Mucosa of rectum (tissue), 2 donors: ENCODE results near the gene ENTPD7.

Experiments
- H3K27ac ChIP-seq, 2 donors: one replicate each; pipeline ENCODE4 v1.7.0; 2013; ENCODE audit warnings: inconsistent platforms in 2 of 2, low read depth in 2 of 2, low read length in 2 of 2
- H3K27me3 ChIP-seq, 2 donors: one replicate each; pipeline ENCODE4 v1.7.0; 2013; ENCODE audit warnings: low read length in 2 of 2; ENCODE audit not compliant: control insufficient read depth in 2 of 2, insufficient read depth in 2 of 2
- H3K36me3 ChIP-seq, 2 donors: one replicate each; pipeline ENCODE4 v1.7.0; 2013; ENCODE audit warnings: low read length in 2 of 2; ENCODE audit not compliant: control insufficient read depth in 2 of 2, insufficient read depth in 2 of 2
- H3K4me1 ChIP-seq, 2 donors: one replicate each; pipeline ENCODE4 v1.7.0; 2013; ENCODE audit warnings: low read length in 2 of 2, mild to moderate bottlenecking in 1 of 2; ENCODE audit not compliant: control insufficient read depth in 2 of 2, insufficient read depth in 2 of 2
- H3K4me3 ChIP-seq, 2 donors: one replicate each; pipeline ENCODE4 v1.7.0; 2013; ENCODE audit warnings: low read length in 2 of 2
- H3K9ac ChIP-seq, 2 donors: one replicate each; pipeline ENCODE4 v1.7.0; 2013; ENCODE audit warnings: low read length in 2 of 2, low read depth in 1 of 2, mild to moderate bottlenecking in 1 of 2
- H3K9me3 ChIP-seq, 2 donors: one replicate each; pipeline ENCODE4 v1.7.0; 2013; ENCODE audit warnings: low read length in 2 of 2; ENCODE audit not compliant: control insufficient read depth in 2 of 2
- donor health status: healthy.
- donor health status: Normal muscosa, but diverticular disease.

ENTPD7 gene

DNA sequence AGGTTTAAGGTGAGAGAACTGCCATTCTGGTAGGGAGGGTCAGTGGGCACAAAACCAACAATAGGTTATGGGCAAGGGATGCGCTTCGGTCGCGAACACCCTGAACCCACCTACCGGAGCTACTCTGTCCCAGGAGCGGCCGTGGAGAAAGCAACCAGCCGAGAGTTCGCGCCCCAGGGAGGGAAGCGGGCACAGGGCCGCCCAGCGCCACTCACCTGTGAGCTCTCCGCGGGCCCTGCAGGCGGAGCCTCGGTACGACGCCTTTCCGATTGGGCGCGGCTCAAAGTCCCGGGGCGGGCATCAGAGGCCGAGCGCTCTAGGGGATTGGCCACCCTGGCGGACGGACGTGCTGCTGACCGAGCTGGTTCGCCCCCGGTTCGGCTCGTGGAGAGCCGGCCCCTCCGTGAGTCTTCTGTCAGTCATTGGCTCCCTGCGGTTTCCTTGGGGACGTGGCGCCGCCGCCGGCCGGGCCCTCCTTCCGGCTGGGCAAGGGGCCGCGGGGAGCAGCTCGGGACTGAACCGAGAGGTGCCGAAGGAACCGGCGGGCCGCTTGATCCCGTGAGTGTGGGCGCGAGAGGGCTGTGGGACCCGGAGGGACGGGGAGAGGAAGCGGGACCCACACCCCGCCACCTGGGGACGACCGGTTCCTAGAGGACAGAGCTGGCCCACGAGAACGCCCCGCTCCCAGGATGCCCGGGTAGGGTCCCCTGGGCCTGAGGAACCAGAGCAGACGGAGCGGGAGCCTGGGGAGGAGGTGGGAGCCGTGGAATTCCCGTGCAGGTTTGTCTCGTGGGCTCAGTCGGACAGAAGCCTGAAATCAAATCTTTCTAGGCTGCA, at the start of gene ENTPD7:
ENTPD7 (plus strand) TSS at position 479 of the 837 bp plus-strand sequence. CDS start 448 bp downstream, outside the sequence.
- Histone ChIP-seq H3K27me3 (no peaks in the 10 kb centered on the region), H3K4me1 (peaks cover 3 to 16% of the 10 kb centered on the region in 2 donors), H3K27ac (peak within 1 kb of the TSS; percentile 43 to 74)

GRCh38 chr10:99610221-99610620, 49.1 kb upstream of the ENTPD7 start:
- Histone ChIP-seq H3K4me3 (no peak overlapping the region), H3K9ac (no peak overlapping the region), H3K36me3 (peaks cover 27 to 33% of the 10 kb centered on the region in 2 donors), H3K27ac (no peak overlapping the region), H3K9me3 (no peaks in the 10 kb centered on the region), H3K4me1 (no peaks in the 10 kb centered on the region), H3K27me3 (no peaks in the 10 kb centered on the region)

More for the DNA sequence above, at the start of gene ENTPD7:
- Histone ChIP-seq H3K4me3 (peak within 1 kb of the TSS; percentile 89 to 99), H3K9me3 (no peaks in the 10 kb centered on the region), H3K9ac (peak within 1 kb of the TSS; percentile 76 to 91), H3K36me3 (peaks cover 2 to 4% of the 10 kb centered on the region in 2 donors)

GRCh38 chr10:99611326-99611725, 48.0 kb upstream of the ENTPD7 start:
- H3K27ac ChIP-seq: no peak overlapping the region
- H3K4me1 ChIP-seq: no peaks in the 10 kb centered on the region
- H3K4me3 ChIP-seq: no peak overlapping the region
- H3K9ac ChIP-seq: no peak overlapping the region
- no peaks in the 10 kb centered on the region for H3K9me3 ChIP-seq
- no peaks in the 10 kb centered on the region for H3K27me3 ChIP-seq
- H3K36me3 ChIP-seq: peaks cover 27 to 38% of the 10 kb centered on the region in 2 donors

DNA sequence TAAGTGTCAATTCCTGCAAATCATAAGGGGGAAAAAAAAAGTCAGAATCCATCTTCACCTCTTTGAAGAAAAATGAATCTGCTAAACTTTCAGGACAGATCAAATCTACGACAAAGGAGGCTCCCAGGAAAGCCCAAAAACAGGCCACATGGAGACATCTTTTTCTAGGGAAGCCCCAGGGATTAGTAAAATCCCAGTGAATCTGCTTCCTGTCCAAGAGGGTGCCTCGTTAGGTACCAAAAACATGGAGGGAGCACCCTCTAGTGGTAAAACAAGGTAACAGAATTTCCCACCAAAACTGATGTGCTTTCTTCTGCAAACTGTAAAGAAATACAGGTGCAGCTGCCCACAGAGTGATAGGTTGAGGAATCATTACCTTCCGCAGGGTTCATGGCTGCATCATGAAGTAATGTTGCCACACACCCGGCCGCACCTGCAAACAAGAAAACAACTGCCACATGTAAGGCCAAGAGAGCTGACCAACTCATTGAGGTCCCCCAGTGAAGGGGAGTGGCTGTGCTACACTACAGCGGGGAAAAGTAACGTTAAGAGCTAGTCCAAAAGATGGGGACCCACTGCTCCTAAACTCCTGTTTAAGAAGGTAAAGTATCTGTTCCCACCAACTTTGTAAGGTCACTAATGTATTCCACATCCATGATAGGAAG, 47.0 kb upstream of the ENTPD7 start:
- Histone ChIP-seq H3K4me3 (no peak overlapping the region), H3K9ac (no peak overlapping the region), H3K9me3 (no peaks in the 10 kb centered on the region), H3K4me1 (peaks cover 0 to 7% of the 10 kb centered on the region in 2 donors), H3K27ac (no peak overlapping the region), H3K27me3 (no peaks in the 10 kb centered on the region), H3K36me3 (peaks cover 27 to 38% of the 10 kb centered on the region in 2 donors)

DNA sequence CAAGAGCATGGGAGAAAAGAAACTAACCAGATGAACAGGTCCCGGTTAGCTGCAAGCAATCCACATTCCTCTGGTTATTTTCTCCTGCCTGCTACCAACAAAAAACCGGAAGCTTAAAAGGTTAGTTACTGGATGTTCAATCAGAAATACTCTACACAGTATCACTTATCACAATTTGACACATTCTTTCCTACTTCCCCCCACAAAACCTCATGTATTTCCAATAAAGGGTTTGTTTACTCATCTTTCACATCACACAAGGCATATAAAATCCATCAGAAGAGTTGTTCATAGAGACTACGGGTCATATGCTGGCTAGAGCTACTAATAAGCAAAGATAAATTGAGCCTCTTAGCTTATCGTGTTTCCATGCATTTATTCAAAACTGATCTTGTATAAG, 43.9 kb upstream of the ENTPD7 start:
- H3K9ac ChIP-seq: no peak overlapping the region
- peaks cover 19 to 32% of the 10 kb centered on the region in 2 donors for H3K36me3 ChIP-seq
- H3K4me3 ChIP-seq: no peak overlapping the region
- no peak overlapping the region for H3K27ac ChIP-seq
- H3K27me3 ChIP-seq: no peaks in the 10 kb centered on the region
- peaks cover 14 to 16% of the 10 kb centered on the region in 2 donors for H3K4me1 ChIP-seq
- no peaks in the 10 kb centered on the region for H3K9me3 ChIP-seq

- no peak overlapping the region for H3K27ac ChIP-seq
- H3K27me3 ChIP-seq: no peaks in the 10 kb centered on the region
- peaks cover 18 to 22% of the 10 kb centered on the region in 2 donors for H3K4me1 ChIP-seq
- peak overlapping the region in 1 of 2 donors; percentile 93 for H3K4me3 ChIP-seq
- H3K9ac ChIP-seq: no peak overlapping the region
- H3K36me3 ChIP-seq: peaks cover 8 to 17% of the 10 kb centered on the region in 2 donors
- H3K9me3 ChIP-seq: no peaks in the 10 kb centered on the region
Observed at GRCh38 chr10:99617696-99618095, 41.6 kb upstream of the ENTPD7 start.

GRCh38 chr10:99619090-99619800, 40.1 kb upstream of the ENTPD7 start:
- H3K4me3 ChIP-seq: peak overlapping the region; percentile 81 to 93
- H3K4me1 ChIP-seq: peaks cover 18 to 22% of the 10 kb centered on the region in 2 donors
- H3K27ac ChIP-seq: peak overlapping the region; percentile 59 to 76
- H3K36me3 ChIP-seq: peaks cover 0 to 6% of the 10 kb centered on the region in 2 donors
- no peaks in the 10 kb centered on the region for H3K9me3 ChIP-seq
- no peaks in the 10 kb centered on the region for H3K27me3 ChIP-seq
- H3K9ac ChIP-seq: peak overlapping the region; percentile 83 to 92

DNA sequence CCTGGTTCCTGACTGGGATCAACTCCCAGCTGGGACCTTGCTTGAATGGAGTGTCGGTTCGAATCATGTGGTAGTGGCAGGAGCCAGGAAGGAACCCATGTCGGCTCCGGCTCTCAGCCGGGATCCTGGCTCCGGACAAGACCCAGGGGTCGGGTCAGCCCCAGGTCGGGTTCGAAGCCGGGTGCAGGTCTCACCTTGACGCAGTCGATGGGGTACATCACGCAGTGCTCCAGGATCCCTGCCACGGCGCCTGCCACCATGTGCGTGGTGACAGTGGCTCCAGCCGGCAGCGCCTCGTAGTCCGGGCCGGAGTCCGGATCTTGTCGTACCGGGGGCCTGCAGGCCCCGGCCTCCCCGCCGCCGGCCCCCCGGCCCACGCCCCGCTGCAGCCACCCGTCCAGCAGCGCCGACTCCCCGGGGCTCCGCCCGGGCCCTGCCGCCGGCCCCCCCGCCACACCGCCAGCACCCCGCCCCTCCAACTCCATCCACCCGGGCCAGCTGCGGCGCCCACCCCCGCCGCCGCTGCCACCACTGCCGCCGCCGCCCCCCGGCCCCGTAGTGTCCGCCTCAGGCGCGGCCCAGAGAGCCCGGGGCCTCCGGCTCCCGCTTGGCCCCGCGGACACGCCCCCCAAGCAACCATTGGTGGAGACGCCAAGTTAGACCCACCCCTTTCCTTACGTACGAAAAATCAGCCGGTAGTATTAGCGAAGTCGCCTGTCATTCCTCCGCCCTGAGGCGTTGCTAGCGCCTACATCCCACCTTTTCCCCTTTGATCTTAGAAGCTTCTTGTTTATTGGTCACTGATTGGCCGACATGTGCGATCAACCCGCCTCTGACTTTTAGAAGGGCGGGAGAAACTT, 39.2 kb upstream of the ENTPD7 start, which contains the start of gene SLC25A28:
SLC25A28 (minus strand) TSS at position 589 of the 860 bp plus-strand sequence; CDS start at position 485, 104 bp downstream.
- H3K9me3 ChIP-seq: no peaks in the 10 kb centered on the region
- peak within 1 kb of the TSS; percentile 81 to 93 for H3K4me3 ChIP-seq
- H3K36me3 ChIP-seq: peaks cover 0 to 6% of the 10 kb centered on the region in 2 donors
- no peaks in the 10 kb centered on the region for H3K27me3 ChIP-seq
- H3K27ac ChIP-seq: peak within 1 kb of the TSS; percentile 95 to 97
- peak within 1 kb of the TSS; percentile 92 to 96 for H3K9ac ChIP-seq
- peaks cover 18 to 22% of the 10 kb centered on the region in 2 donors for H3K4me1 ChIP-seq

DNA sequence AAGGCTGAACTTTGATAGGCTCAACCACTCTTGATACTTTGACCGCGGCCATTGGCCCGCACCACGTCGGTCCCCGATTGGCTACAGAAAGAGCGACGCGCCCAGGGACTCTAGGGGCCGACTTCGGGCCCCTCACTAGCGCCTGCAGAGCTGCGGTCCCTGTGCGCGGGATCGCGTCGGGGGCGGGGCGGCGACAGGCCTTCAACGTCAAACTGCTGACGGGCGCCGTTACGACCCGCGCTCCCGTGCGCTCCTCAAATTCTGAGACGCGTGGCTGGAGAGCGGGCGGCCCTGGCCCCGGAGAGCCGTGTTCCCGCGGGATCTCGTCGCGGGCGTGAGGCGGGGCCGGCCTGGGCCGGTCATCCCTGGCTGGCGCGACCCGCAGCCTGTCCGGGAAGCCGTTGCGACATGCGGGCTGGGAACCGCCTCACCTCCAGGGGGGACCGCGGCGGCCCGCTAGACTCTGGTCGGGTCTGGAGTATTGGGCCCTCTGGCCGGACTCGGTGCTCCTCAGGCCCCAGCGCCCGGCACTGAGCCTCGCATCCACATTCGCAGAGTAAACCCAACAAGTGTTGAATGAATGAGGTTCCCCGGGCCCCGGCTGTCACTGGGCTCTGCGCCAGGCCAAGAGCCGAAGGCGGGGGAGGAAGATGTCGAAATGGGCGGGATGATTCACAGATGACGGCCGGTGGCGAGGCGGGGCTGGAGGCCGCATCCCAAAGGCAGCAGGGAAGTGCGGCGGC, 38.4 kb upstream of the ENTPD7 start:
- Histone ChIP-seq H3K27ac (peak overlapping the region; percentile 95 to 97), H3K27me3 (no peaks in the 10 kb centered on the region), H3K36me3 (no peaks in the 10 kb centered on the region)

More for the DNA sequence above, 38.4 kb upstream of the ENTPD7 start:
- Histone ChIP-seq H3K9me3 (no peaks in the 10 kb centered on the region), H3K4me3 (peak overlapping the region; percentile 75 to 82), H3K9ac (peak overlapping the region; percentile 85 to 96), H3K4me1 (peaks cover 18 to 22% of the 10 kb centered on the region in 2 donors)
